GM12872 (cell line): ENCODE measurements around the gene PHACTR2.

Experiments
- CTCF ChIP-seq: IDR thresholded peaks from 3 replicates; pipeline ENCODE4 v1.5.1; 2011; ENCODE audit warnings: low read depth, mild to moderate bottlenecking, low read length, moderate library complexity; ENCODE audit not compliant: insufficient read depth

The PHACTR2 gene

GRCh38 chr6:143691900-143692636 is 14.3 kb downstream of the PHACTR2 start:
- TF ChIP-seq CTCF = no peak

GRCh38 chr6:143692696-143693095 is 14.9 kb downstream of the PHACTR2 start:
- no peak for TF ChIP-seq CTCF

- no peak for TF ChIP-seq CTCF
Measured at GRCh38 chr6:143694013-143694412, 16.2 kb downstream of the PHACTR2 start.

DNA sequence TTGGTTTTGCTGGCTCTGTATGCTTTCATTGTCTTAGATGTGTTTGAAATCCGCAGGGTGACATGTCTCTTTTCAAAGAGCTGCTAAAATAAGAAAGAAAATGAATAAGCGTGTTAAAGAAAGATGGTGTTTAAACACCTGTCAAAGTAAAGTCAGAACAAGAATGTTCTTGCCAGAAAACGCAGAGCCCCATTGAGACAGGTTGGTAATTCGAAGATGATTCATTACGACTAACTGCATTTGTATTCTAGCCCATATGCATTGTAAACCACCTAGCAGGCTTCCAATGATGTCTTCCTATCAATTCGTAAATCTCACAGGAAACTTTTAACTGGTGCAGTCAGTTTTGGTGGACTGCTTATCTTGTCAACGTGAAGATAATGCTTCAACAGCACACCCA is 16.8 kb downstream of the PHACTR2 start:
- TF ChIP-seq CTCF = no peak

- no peak for TF ChIP-seq CTCF
Measured at GRCh38 chr6:143695130-143695968, 17.6 kb downstream of the PHACTR2 start.

- no peak for TF ChIP-seq CTCF
Measured at GRCh38 chr6:143695969-143696663, 18.4 kb downstream of the PHACTR2 start.

GRCh38 chr6:143696664-143697000 is 18.9 kb downstream of the PHACTR2 start:
- no peak for TF ChIP-seq CTCF
